ENCODE results near the gene TAF4B.

- no peak for TF ChIP-seq CTCF (IDR thresholded peaks at IDR 0.05; ENCODE audit: low read length)
- no peak for TF ChIP-seq EZH2 (IDR thresholded peaks at IDR 0.05; ENCODE audit: borderline replicate concordance, low read length)
Measured at GRCh38 chr18:26429535-26430226, 203.4 kb downstream of the TAF4B start.

Measured in OCI-LY1 (cell line).